Endothelial cell (in vitro differentiated cells): Measurements from ENCODE around the gene MIGA1. TPM values are rescaled to one million over a fixed set of nuclear protein-coding genes. Genes with fewer than 3 reads are reported as not detected.

Experiments used
- DNase-seq: peaks from one replicate; pipeline ENCODE4 v3.0.0; 2021; ENCODE audit warnings: low spot score
- H3K27ac Mint-ChIP-seq: one replicate; pipeline ENCODE4 v1.8.0; 2021; ENCODE audit warnings: mixed read lengths, inconsistent platforms; ENCODE audit not compliant: unreplicated experiment
- H3K27me3 Mint-ChIP-seq: one replicate; pipeline ENCODE4 v1.8.0; 2021; ENCODE audit warnings: mild to moderate bottlenecking, moderate library complexity, mixed read lengths, inconsistent platforms; ENCODE audit not compliant: unreplicated experiment
- H3K36me3 Mint-ChIP-seq: one replicate; pipeline ENCODE4 v1.8.0; 2021; ENCODE audit warnings: mild to moderate bottlenecking, low read depth, mixed read lengths, inconsistent platforms; ENCODE audit not compliant: unreplicated experiment
- H3K4me1 Mint-ChIP-seq: one replicate; pipeline ENCODE4 v1.8.0; 2021; ENCODE audit warnings: mild to moderate bottlenecking, mixed read lengths, inconsistent platforms; ENCODE audit not compliant: unreplicated experiment
- H3K4me3 Mint-ChIP-seq: one replicate; pipeline ENCODE4 v1.8.0; 2021; ENCODE audit warnings: mild to moderate bottlenecking, mixed read lengths, inconsistent platforms; ENCODE audit not compliant: unreplicated experiment
- H3K9me3 Mint-ChIP-seq: one replicate; pipeline ENCODE4 v1.8.0; 2021; ENCODE audit warnings: mixed read lengths, inconsistent platforms; ENCODE audit not compliant: unreplicated experiment
- CTCF ChIP-seq: fragments of 200-600 bp; sonication (generic); IDR thresholded peaks from one replicate; pipeline ENCODE4 v1.5.0; 2021; ENCODE audit warnings: antibody characterized with exemption; ENCODE audit not compliant: unreplicated experiment
- total RNA-seq: library from RNA; stranded (reverse); fragmentation: NEBNext Ultra II Directional; extraction: Animal tissue kit (Norgen Biotek cat#: 25700); gene quantifications from one replicate; pipeline ENCODE4 v1.2.1, GENCODE V29; 2021; ENCODE audit not compliant: unreplicated experiment

Gene MIGA1
- total RNA-seq, 1 donor from 2014 or later, result 12.3 TPM

- DNase-seq, result no peak
- Mint-ChIP-seq H3K36me3 (peaks cover 30% of the 10 kb centered on the region), H3K4me3 (no peak overlapping the region), H3K27me3 (no peaks in the 10 kb centered on the region), H3K9me3 (no peaks in the 10 kb centered on the region), H3K4me1 (no peaks in the 10 kb centered on the region), H3K27ac (no peak overlapping the region)
- TF ChIP-seq CTCF, result no peak
Observed at GRCh38 chr1:77859248-77859647, 79.8 kb downstream of the MIGA1 start.

GRCh38 chr1:77866296-77866695, 86.8 kb downstream of the MIGA1 start:
- Mint-ChIP-seq H3K36me3 (peaks cover 18% of the 10 kb centered on the region), H3K27me3 (no peaks in the 10 kb centered on the region), H3K9me3 (no peaks in the 10 kb centered on the region), H3K4me1 (no peaks in the 10 kb centered on the region), H3K27ac (no peak overlapping the region), H3K4me3 (no peak overlapping the region)
- no peak for DNase-seq
- TF ChIP-seq CTCF, result no peak

DNA sequence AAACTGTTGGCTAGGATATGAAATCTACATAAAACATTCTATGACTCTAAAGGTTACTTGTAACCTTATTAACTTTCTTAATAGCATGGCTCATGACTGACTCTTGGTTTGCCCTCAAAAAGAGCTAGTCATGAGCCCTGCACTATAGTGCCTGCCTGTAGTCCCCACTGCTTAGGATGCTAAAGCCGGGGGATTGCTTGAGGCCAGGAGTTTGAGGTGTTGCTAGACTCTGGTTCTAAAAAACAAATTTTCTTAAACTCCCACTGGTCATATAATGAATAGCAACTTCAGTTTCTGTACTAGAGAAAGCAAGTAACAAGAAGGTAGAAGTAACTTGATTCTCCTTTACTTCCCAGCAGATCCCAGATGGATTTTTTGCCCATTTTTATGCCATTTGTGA, 93.2 kb downstream of the MIGA1 start:
- H3K4me3 Mint-ChIP-seq, result no peak overlapping the region
- no peaks in the 10 kb centered on the region for H3K27me3 Mint-ChIP-seq
- H3K9me3 Mint-ChIP-seq, result no peaks in the 10 kb centered on the region
- no peaks in the 10 kb centered on the region for H3K4me1 Mint-ChIP-seq
- no peak for TF ChIP-seq CTCF
- peaks cover 4% of the 10 kb centered on the region for H3K36me3 Mint-ChIP-seq
- no peak overlapping the region for H3K27ac Mint-ChIP-seq
- DNase-seq, result no peak

DNA sequence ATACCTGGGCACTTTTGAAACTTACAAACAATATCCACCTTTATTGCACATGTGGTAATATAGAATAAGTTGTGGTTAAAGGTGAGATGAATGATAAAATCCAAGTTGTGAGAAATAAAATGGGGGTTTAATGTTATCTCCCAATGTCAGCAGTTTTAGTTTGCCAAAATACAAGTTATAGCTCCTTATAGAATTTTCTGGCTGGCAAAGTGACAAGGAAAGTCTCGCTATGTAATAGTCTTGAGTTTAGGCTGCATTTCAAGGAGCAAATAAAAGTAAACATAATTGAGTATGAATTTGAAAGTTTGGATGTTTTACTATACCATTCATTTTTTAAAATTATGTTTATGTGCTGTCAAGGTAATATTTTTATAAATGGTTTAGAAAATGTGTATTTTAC, 94.0 kb downstream of the MIGA1 start:
- Mint-ChIP-seq H3K27me3 (no peaks in the 10 kb centered on the region), H3K4me3 (no peak overlapping the region), H3K27ac (no peak overlapping the region), H3K4me1 (no peaks in the 10 kb centered on the region), H3K36me3 (peaks cover 2% of the 10 kb centered on the region), H3K9me3 (no peaks in the 10 kb centered on the region)
- DNase-seq, result no peak
- no peak for TF ChIP-seq CTCF

DNA sequence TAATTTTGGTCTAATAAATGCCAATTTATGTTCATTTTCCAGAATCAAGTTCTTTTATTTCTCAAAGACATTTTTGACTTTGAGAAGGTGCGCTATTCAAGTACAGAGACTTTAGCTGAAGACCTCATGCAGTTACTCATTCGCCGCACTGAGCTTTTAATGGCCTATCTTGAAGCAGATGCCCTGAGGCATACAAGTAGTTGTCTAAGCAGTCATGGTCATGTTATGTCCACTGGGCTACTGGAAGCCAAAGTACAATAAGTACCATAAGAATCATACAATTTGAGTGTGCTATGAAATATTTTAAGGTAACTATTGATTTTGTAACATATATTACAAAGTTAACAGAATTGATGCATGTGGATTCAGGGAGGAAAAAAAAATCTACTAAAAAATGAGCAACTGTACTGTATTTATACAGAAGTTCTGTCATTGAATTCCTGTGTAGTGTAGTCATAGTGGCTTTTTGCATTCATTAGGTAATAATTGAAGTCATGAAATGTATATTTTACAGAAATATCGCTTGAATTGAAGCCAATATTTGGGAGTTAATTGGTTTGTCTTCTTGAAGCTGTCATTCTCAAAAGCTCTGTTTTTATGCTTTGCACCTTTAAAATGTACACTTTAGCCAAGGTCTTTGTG, 95.5 kb downstream of the MIGA1 start:
- H3K4me3 Mint-ChIP-seq, result no peak overlapping the region
- no peaks in the 10 kb centered on the region for H3K9me3 Mint-ChIP-seq
- H3K27me3 Mint-ChIP-seq, result no peaks in the 10 kb centered on the region
- no peaks in the 10 kb centered on the region for H3K4me1 Mint-ChIP-seq
- no peak for TF ChIP-seq CTCF
- no peaks in the 10 kb centered on the region for H3K36me3 Mint-ChIP-seq
- DNase-seq, result no peak
- no peak overlapping the region for H3K27ac Mint-ChIP-seq
